Measurements from ENCODE around the gene LAMB4.

Gene LAMB4

GRCh38 chr7:107995184-107996071 lies 134.7 kb downstream of the LAMB4 start:
- H3K27ac ChIP-seq (ENCODE audit: low read length), result no peak overlapping the region
- H3K9ac ChIP-seq (ENCODE audit: low read length in 2 of 2), result peak overlapping the region; percentile 17 to 21
- no peaks in the 10 kb centered on the region for H3K27me3 ChIP-seq (ENCODE audit: control insufficient read depth in 1 of 2, insufficient read depth in 2 of 2, low read length in 2 of 2)
- no peaks in the 10 kb centered on the region for H3K9me3 ChIP-seq (ENCODE audit: control insufficient read depth in 2 of 2, low read length in 2 of 2)
- peaks cover 15 to 17% of the 10 kb centered on the region in 2 donors for H3K36me3 ChIP-seq (ENCODE audit: control insufficient read depth in 2 of 2, insufficient read depth in 2 of 2, low read length in 2 of 2)
- H3K4me1 ChIP-seq (ENCODE audit: control insufficient read depth, insufficient read depth, low read length), result peaks cover 16% of the 10 kb centered on the region
- peak overlapping the region in 1 of 2 donors; percentile 24 for H3K4me3 ChIP-seq (ENCODE audit: low read length in 2 of 2)

DNA sequence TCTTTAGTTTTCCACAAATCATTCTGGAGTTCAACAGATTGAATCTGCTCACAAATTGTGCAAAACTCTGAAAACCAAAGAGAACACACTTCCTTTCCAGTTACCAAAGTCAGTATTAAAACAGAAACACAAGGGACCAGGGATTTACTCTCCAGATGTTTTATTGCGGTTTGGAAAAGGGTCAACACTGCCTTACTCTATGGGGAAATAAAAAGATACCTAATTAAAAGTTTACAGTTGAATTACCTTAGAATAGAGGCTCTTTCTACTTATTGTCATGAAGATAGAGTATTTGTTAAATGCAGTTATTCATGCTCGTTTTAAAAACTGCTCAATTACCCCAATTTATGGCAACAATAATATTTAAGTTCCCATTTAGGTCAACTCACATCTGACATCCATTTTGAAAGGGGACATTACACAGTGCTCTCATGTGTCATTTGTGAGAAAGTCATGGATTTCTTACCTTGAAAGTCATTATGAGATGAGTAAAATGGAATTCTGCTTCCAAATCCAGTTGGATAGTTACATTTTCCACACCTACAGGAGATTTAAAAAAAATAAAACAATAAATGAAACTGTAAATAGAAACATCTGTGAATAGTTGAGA lies 135.6 kb downstream of the LAMB4 start:
- H3K36me3 ChIP-seq (ENCODE audit: control insufficient read depth in 2 of 2, insufficient read depth in 2 of 2, low read length in 2 of 2), result peaks cover 15 to 17% of the 10 kb centered on the region in 2 donors
- no peaks in the 10 kb centered on the region for H3K27me3 ChIP-seq (ENCODE audit: control insufficient read depth in 1 of 2, insufficient read depth in 2 of 2, low read length in 2 of 2)
- no peak overlapping the region for H3K4me3 ChIP-seq (ENCODE audit: low read length in 2 of 2)
- no peak overlapping the region for H3K9ac ChIP-seq (ENCODE audit: low read length in 2 of 2)
- H3K27ac ChIP-seq (ENCODE audit: low read length), result peak overlapping the region; percentile 7
- H3K4me1 ChIP-seq (ENCODE audit: control insufficient read depth, insufficient read depth, low read length), result peaks cover 16% of the 10 kb centered on the region
- no peaks in the 10 kb centered on the region for H3K9me3 ChIP-seq (ENCODE audit: control insufficient read depth in 2 of 2, low read length in 2 of 2)

- no peaks in the 10 kb centered on the region for H3K9me3 ChIP-seq (ENCODE audit: control insufficient read depth in 2 of 2, low read length in 2 of 2)
- H3K27ac ChIP-seq (ENCODE audit: low read length), result peak overlapping the region; percentile 7
- peaks cover 15 to 17% of the 10 kb centered on the region in 2 donors for H3K36me3 ChIP-seq (ENCODE audit: control insufficient read depth in 2 of 2, insufficient read depth in 2 of 2, low read length in 2 of 2)
- no peak overlapping the region for H3K4me3 ChIP-seq (ENCODE audit: low read length in 2 of 2)
- no peaks in the 10 kb centered on the region for H3K27me3 ChIP-seq (ENCODE audit: control insufficient read depth in 1 of 2, insufficient read depth in 2 of 2, low read length in 2 of 2)
- peaks cover 13% of the 10 kb centered on the region for H3K4me1 ChIP-seq (ENCODE audit: control insufficient read depth, insufficient read depth, low read length)
- H3K9ac ChIP-seq (ENCODE audit: low read length in 2 of 2), result no peak overlapping the region
Observed at GRCh38 chr7:107993891-107994291, 136.3 kb downstream of the LAMB4 start.

DNA sequence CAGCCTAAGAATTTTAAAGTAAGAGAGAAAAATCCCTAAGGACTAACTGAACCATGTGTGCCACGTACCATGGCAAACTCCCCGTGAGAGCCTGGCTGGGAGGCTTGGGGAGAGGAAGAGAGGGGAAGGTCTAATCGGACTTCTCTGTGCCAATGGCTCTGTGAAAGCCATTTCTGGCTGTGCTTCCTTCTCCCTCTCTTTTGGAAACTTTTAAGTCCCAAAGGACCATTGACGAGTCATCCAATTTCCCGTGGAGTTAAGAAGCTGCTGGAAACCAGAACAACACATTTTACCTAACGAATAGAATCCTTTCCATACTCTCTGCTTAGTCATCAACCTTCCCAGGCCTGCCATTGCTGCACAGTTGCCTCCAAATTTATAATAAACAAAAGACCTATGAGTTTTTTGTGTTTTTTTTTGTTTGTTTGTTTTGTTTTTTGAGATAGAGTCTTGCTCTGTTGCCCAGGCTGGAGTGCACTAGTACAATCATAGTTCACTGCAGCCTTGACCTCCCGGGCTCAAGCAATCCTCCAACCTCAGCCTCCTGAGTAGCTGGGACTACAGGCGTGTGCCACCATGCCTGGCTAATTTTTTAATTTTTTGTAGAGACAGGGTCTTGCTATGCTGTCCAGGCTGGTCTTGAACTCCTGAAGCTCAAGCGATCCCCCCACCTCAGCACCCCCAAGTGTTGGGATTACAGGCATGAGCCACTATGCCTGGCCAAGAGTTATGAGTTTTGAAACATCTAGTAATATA lies 140.4 kb downstream of the LAMB4 start:
- no peak overlapping the region for H3K4me3 ChIP-seq (ENCODE audit: low read length in 2 of 2)
- no peaks in the 10 kb centered on the region for H3K9me3 ChIP-seq (ENCODE audit: control insufficient read depth in 2 of 2, low read length in 2 of 2)
- H3K9ac ChIP-seq (ENCODE audit: low read length in 2 of 2), result no peak overlapping the region
- peaks cover 24 to 32% of the 10 kb centered on the region in 2 donors for H3K36me3 ChIP-seq (ENCODE audit: control insufficient read depth in 2 of 2, insufficient read depth in 2 of 2, low read length in 2 of 2)
- no peaks in the 10 kb centered on the region for H3K27me3 ChIP-seq (ENCODE audit: control insufficient read depth in 1 of 2, insufficient read depth in 2 of 2, low read length in 2 of 2)
- peak overlapping the region; percentile 3 for H3K27ac ChIP-seq (ENCODE audit: low read length)
- peaks cover 2% of the 10 kb centered on the region for H3K4me1 ChIP-seq (ENCODE audit: control insufficient read depth, insufficient read depth, low read length)

DNA sequence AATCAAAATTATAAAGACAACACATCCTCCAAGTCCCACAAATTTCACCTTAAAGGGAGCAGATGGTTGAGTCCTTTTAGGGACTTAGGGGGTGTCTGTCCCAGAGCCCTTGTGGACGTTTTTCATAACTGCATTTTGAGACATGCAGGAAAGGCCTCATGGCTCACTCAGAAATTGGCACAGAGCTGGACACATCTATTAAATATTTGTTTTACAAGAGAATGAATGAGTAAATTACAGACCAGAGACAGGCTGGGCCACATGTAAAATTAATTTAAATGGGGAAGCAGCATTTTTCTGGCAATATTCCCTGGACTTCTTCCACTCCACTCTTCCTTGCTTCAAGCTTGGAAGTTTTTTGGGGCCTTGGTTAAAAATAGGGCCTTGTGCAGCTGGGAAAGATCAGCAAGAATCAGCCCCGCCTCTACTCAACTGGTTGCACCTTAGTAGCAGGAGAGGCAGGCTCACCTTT lies 147.2 kb downstream of the LAMB4 start:
- H3K27me3 ChIP-seq (ENCODE audit: control insufficient read depth in 1 of 2, insufficient read depth in 2 of 2, low read length in 2 of 2), result no peaks in the 10 kb centered on the region
- H3K9ac ChIP-seq (ENCODE audit: low read length in 2 of 2), result no peak overlapping the region
- peak overlapping the region; percentile 31 for H3K27ac ChIP-seq (ENCODE audit: low read length)
- peaks cover 23 to 32% of the 10 kb centered on the region in 2 donors for H3K36me3 ChIP-seq (ENCODE audit: control insufficient read depth in 2 of 2, insufficient read depth in 2 of 2, low read length in 2 of 2)
- no peak overlapping the region for H3K4me3 ChIP-seq (ENCODE audit: low read length in 2 of 2)
- peaks cover 24% of the 10 kb centered on the region for H3K4me1 ChIP-seq (ENCODE audit: control insufficient read depth, insufficient read depth, low read length)
- no peaks in the 10 kb centered on the region for H3K9me3 ChIP-seq (ENCODE audit: control insufficient read depth in 2 of 2, low read length in 2 of 2)

GRCh38 chr7:107982042-107982840 lies 147.9 kb downstream of the LAMB4 start:
- Histone ChIP-seq H3K9ac (ENCODE audit: low read length in 2 of 2) (no peak overlapping the region), H3K4me1 (ENCODE audit: control insufficient read depth, insufficient read depth, low read length) (peaks cover 26% of the 10 kb centered on the region), H3K27me3 (ENCODE audit: control insufficient read depth in 1 of 2, insufficient read depth in 2 of 2, low read length in 2 of 2) (no peaks in the 10 kb centered on the region), H3K36me3 (ENCODE audit: control insufficient read depth in 2 of 2, insufficient read depth in 2 of 2, low read length in 2 of 2) (peaks cover 30 to 38% of the 10 kb centered on the region in 2 donors), H3K27ac (ENCODE audit: low read length) (peak overlapping the region; percentile 31), H3K4me3 (ENCODE audit: low read length in 2 of 2) (no peak overlapping the region), H3K9me3 (ENCODE audit: control insufficient read depth in 2 of 2, low read length in 2 of 2) (no peaks in the 10 kb centered on the region)

DNA sequence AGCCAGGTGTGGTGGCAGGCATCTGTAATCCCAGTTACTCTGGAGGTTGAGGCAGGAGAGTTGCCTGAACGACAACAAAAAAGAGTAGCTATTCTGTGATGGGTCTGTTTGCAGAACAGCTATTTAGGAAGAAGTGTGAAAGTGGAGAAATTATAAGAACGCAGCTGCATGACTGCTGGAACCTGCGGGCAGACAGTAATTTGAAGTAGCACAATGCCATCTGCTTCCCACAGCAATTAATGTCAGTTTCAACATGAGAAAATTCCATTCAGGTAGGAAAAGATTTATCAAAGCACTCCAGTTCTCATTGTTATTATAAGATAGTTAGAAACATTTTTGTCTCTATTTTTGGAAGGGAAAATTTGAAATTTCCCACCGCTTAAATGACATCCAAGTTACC lies 148.7 kb downstream of the LAMB4 start:
- H3K4me1 ChIP-seq (ENCODE audit: control insufficient read depth, insufficient read depth, low read length), result peaks cover 29% of the 10 kb centered on the region
- H3K27me3 ChIP-seq (ENCODE audit: control insufficient read depth in 1 of 2, insufficient read depth in 2 of 2, low read length in 2 of 2), result no peaks in the 10 kb centered on the region
- no peak overlapping the region for H3K27ac ChIP-seq (ENCODE audit: low read length)
- H3K9ac ChIP-seq (ENCODE audit: low read length in 2 of 2), result no peak overlapping the region
- H3K4me3 ChIP-seq (ENCODE audit: low read length in 2 of 2), result no peak overlapping the region
- H3K36me3 ChIP-seq (ENCODE audit: control insufficient read depth in 2 of 2, insufficient read depth in 2 of 2, low read length in 2 of 2), result peaks cover 29 to 38% of the 10 kb centered on the region in 2 donors
- no peaks in the 10 kb centered on the region for H3K9me3 ChIP-seq (ENCODE audit: control insufficient read depth in 2 of 2, low read length in 2 of 2)

DNA sequence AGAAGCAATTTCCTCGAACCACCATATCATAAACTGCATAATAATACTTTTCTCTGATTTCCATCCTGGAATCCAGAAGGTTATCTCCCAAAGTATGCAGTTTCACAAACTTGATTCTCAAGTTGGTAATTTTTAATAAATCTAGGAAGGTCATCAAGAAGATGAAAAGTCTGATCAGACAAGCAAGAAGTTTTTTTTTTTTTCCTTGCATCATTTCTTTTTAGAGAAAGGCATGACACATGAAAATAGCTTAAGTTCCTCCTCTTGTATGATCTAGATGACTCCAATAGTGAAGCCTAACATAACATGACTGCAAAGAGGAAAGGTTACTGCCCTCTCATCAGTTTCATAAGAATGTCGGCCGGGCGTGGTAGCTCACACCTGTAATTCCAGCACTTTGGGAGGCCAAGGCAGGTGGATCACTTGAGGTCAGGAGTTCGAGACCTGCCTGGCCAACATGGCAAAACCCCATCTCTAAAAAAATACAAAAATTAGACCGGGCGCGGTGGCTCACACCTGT lies 149.4 kb downstream of the LAMB4 start:
- Histone ChIP-seq H3K36me3 (ENCODE audit: control insufficient read depth in 2 of 2, insufficient read depth in 2 of 2, low read length in 2 of 2) (peaks cover 29 to 41% of the 10 kb centered on the region in 2 donors), H3K4me3 (ENCODE audit: low read length in 2 of 2) (no peak overlapping the region), H3K27ac (ENCODE audit: low read length) (no peak overlapping the region), H3K9ac (ENCODE audit: low read length in 2 of 2) (no peak overlapping the region), H3K27me3 (ENCODE audit: control insufficient read depth in 1 of 2, insufficient read depth in 2 of 2, low read length in 2 of 2) (no peaks in the 10 kb centered on the region), H3K4me1 (ENCODE audit: control insufficient read depth, insufficient read depth, low read length) (peaks cover 29% of the 10 kb centered on the region), H3K9me3 (ENCODE audit: control insufficient read depth in 2 of 2, low read length in 2 of 2) (no peaks in the 10 kb centered on the region)

DNA sequence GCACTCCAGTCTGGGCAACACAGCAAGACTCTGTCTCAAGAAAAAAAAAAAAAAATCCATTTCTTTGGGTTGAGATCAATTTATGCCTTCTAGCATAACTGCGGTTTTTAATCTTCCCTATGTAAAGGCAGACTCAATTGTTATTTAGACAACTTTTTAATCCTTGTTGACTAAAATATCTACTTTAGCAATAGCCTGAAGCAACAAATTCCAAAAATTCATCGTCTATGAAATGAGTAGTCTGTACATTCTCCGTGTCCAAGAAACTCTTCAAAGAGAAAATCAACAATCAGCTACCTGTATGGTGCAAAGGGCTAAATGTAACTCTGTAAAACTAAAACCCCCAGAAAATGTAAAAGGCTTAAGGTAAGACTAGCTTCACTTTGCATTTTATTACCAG lies 150.0 kb downstream of the LAMB4 start:
- H3K4me3 ChIP-seq (ENCODE audit: low read length in 2 of 2), result no peak overlapping the region
- H3K36me3 ChIP-seq (ENCODE audit: control insufficient read depth in 2 of 2, insufficient read depth in 2 of 2, low read length in 2 of 2), result peaks cover 34 to 47% of the 10 kb centered on the region in 2 donors
- H3K9ac ChIP-seq (ENCODE audit: low read length in 2 of 2), result no peak overlapping the region
- H3K9me3 ChIP-seq (ENCODE audit: control insufficient read depth in 2 of 2, low read length in 2 of 2), result no peaks in the 10 kb centered on the region
- H3K27ac ChIP-seq (ENCODE audit: low read length), result no peak overlapping the region
- H3K4me1 ChIP-seq (ENCODE audit: control insufficient read depth, insufficient read depth, low read length), result peaks cover 29% of the 10 kb centered on the region
- H3K27me3 ChIP-seq (ENCODE audit: control insufficient read depth in 1 of 2, insufficient read depth in 2 of 2, low read length in 2 of 2), result no peaks in the 10 kb centered on the region

All from stomach smooth muscle (tissue), 2 donors.